Ovary (tissue), 3 donors: ENCODE measurements around the gene AFAP1L2.

Experiments
- EP300 ChIP-seq: sonication (generic); formaldehyde crosslinking; IDR thresholded peaks from one replicate; pipeline ENCODE4 v1.6.1; 2017; ENCODE audit warnings: antibody characterized with exemption
- POLR2A ChIP-seq: fragments of 450-650 bp; IDR thresholded peaks from one replicate; pipeline ENCODE4 v1.6.1; 2017; ENCODE audit warnings: antibody characterized with exemption, mild to moderate bottlenecking, moderate library complexity
- TF ChIP-seq, protein P1 (sequence below), 3 donors: fragments of 450-650 bp in 2 of 3; fragments of 200-600 bp in 1 of 3; IDR thresholded peaks; one replicate each; pipeline versions ENCODE4 v1.5.1 to v1.8.0; 2016 to 2022; ENCODE audit warnings: antibody characterized with exemption in 3 of 3, mild to moderate bottlenecking in 1 of 3
- donor health status: DM: no; HTN: no; CAD: no.

DNA sequence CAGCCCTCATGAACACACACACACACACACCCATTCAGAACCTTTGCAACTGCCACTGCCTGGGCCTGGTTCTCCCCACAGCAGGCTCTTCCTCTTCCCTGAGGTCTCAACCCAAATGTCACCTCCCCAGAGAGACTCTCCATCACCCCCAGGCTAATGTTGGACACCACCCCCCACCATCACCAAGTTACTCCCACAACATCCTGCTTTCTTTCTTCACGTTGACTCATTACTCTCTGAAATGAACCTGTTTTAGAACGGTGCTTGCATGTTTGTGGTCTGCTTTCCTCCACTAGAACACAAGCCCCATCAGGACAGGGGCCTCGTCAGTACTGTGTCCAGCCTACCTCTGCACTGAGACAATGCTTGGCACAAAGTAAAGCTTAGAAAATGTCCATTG lies 16.0 kb downstream of the AFAP1L2 start:
- TF ChIP-seq POLR2A: no peak
- TF ChIP-seq, protein P1, sequence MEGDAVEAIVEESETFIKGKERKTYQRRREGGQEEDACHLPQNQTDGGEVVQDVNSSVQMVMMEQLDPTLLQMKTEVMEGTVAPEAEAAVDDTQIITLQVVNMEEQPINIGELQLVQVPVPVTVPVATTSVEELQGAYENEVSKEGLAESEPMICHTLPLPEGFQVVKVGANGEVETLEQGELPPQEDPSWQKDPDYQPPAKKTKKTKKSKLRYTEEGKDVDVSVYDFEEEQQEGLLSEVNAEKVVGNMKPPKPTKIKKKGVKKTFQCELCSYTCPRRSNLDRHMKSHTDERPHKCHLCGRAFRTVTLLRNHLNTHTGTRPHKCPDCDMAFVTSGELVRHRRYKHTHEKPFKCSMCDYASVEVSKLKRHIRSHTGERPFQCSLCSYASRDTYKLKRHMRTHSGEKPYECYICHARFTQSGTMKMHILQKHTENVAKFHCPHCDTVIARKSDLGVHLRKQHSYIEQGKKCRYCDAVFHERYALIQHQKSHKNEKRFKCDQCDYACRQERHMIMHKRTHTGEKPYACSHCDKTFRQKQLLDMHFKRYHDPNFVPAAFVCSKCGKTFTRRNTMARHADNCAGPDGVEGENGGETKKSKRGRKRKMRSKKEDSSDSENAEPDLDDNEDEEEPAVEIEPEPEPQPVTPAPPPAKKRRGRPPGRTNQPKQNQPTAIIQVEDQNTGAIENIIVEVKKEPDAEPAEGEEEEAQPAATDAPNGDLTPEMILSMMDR (IDR thresholded peaks at IDR 0.05): no peak
- no peak for TF ChIP-seq EP300
